ENCODE data around the gene MOB2.
"Not testable (repeated sequence)": the region's sequence is repeated elsewhere in the genome, so short reads cannot be mapped to it uniquely, and the experiment has no call there.

Gene MOB2

GRCh38 chr11:1436468-1437039 lies 50.0 kb downstream of the MOB2 start:
- Mint-ChIP-seq H3K4me3 (no peak overlapping the region), H3K27ac (no peak overlapping the region), H3K9me3 (no peaks in the 10 kb centered on the region), H3K27me3 (ENCODE audit: low read depth, poor library complexity) (peaks cover 11% of the 10 kb centered on the region), H3K4me1 (no peaks in the 10 kb centered on the region), H3K36me3 (ENCODE audit: low read depth) (no peaks in the 10 kb centered on the region)
- no peak for TF ChIP-seq CTCF (IDR thresholded peaks at IDR 0.05)
- no peak for DNase-seq

GRCh38 chr11:1435820-1436467 lies 50.6 kb downstream of the MOB2 start:
- Mint-ChIP-seq H3K27me3 (ENCODE audit: low read depth, poor library complexity) (peaks cover 11% of the 10 kb centered on the region), H3K27ac (no peak overlapping the region), H3K4me3 (no peak overlapping the region), H3K4me1 (no peaks in the 10 kb centered on the region), H3K9me3 (no peaks in the 10 kb centered on the region), H3K36me3 (ENCODE audit: low read depth) (no peaks in the 10 kb centered on the region)
- TF ChIP-seq CTCF (IDR thresholded peaks at IDR 0.05), result no peak
- peak; percentile 55 for DNase-seq

- H3K36me3 Mint-ChIP-seq (ENCODE audit: low read depth); H3K27ac Mint-ChIP-seq; H3K9me3 Mint-ChIP-seq; H3K4me1 Mint-ChIP-seq; DNase-seq; H3K4me3 Mint-ChIP-seq: not testable (repeated sequence)
- peaks cover 11% of the 10 kb centered on the region for H3K27me3 Mint-ChIP-seq (ENCODE audit: low read depth, poor library complexity)
These were observed 51.1 kb downstream of the MOB2 start for GRCh38 chr11:1435479-1435819.

- Mint-ChIP-seq H3K36me3 (ENCODE audit: low read depth) (no peaks in the 10 kb centered on the region), H3K4me1 (no peaks in the 10 kb centered on the region), H3K4me3 (no peak overlapping the region), H3K9me3 (no peaks in the 10 kb centered on the region), H3K27me3 (ENCODE audit: low read depth, poor library complexity) (peaks cover 11% of the 10 kb centered on the region), H3K27ac (no peak overlapping the region)
- no peak for DNase-seq
- TF ChIP-seq CTCF (IDR thresholded peaks at IDR 0.05), result no peak
These were observed 52.5 kb downstream of the MOB2 start for GRCh38 chr11:1433977-1434640.

- no peak overlapping the region for H3K4me3 Mint-ChIP-seq
- H3K4me1 Mint-ChIP-seq, result no peaks in the 10 kb centered on the region
- peaks cover 11% of the 10 kb centered on the region for H3K27me3 Mint-ChIP-seq (ENCODE audit: low read depth, poor library complexity)
- DNase-seq, result no peak
- no peak for TF ChIP-seq CTCF (IDR thresholded peaks at IDR 0.05)
- no peak overlapping the region for H3K27ac Mint-ChIP-seq
- no peaks in the 10 kb centered on the region for H3K9me3 Mint-ChIP-seq
- no peaks in the 10 kb centered on the region for H3K36me3 Mint-ChIP-seq (ENCODE audit: low read depth)
These were observed 53.0 kb downstream of the MOB2 start for GRCh38 chr11:1433568-1433967.

- no peak overlapping the region for H3K27ac Mint-ChIP-seq
- no peaks in the 10 kb centered on the region for H3K36me3 Mint-ChIP-seq (ENCODE audit: low read depth)
- H3K4me3 Mint-ChIP-seq, result no peak overlapping the region
- H3K9me3 Mint-ChIP-seq, result no peaks in the 10 kb centered on the region
- peaks cover 8% of the 10 kb centered on the region for H3K27me3 Mint-ChIP-seq (ENCODE audit: low read depth, poor library complexity)
- no peak for TF ChIP-seq CTCF (IDR thresholded peaks at IDR 0.05)
- no peaks in the 10 kb centered on the region for H3K4me1 Mint-ChIP-seq
- DNase-seq, result no peak
These were observed 57.7 kb downstream of the MOB2 start for GRCh38 chr11:1428762-1429316.
